Neural cell (in vitro differentiated cells): ENCODE data around the gene APOE.

ENCODE experiments used
- EP300 ChIP-seq: fragments of 450-650 bp; conservative IDR thresholded peaks from 2 replicates; pipeline ENCODE4 v1.6.1; 2014; ENCODE audit warnings: antibody characterized with exemption, mild to moderate bottlenecking, moderate library complexity; ENCODE audit not compliant: poor library complexity, severe bottlenecking
- EZH2 ChIP-seq: fragments of 200-600, 300-800 bp; shearing (Covaris generic), sonication (generic); IDR thresholded peaks from 2 replicates; pipeline ENCODE4 v1.6.1; 2014; ENCODE audit warnings: antibody characterized with exemption, low read length, borderline replicate concordance, mild to moderate bottlenecking; ENCODE audit not compliant: insufficient read depth, poor library complexity, severe bottlenecking
- MXI1 ChIP-seq: fragments of 450-650 bp; conservative IDR thresholded peaks from 2 replicates; pipeline ENCODE4 v1.6.1; 2014; ENCODE audit warnings: antibody characterized with exemption, mild to moderate bottlenecking; ENCODE audit not compliant: poor library complexity, severe bottlenecking
- POLR2AphosphoS5 ChIP-seq: IDR thresholded peaks from 2 replicates; pipeline ENCODE4 v1.6.1; 2012
- RAD21 ChIP-seq: fragments of 450-650 bp; conservative IDR thresholded peaks from 2 replicates; pipeline ENCODE4 v1.6.1; 2014; ENCODE audit warnings: antibody characterized with exemption, mild to moderate bottlenecking, moderate library complexity
- SMC3 ChIP-seq: fragments of 450-650 bp; conservative IDR thresholded peaks from 2 replicates; pipeline ENCODE4 v1.6.1; 2014; ENCODE audit warnings: antibody characterized with exemption, mild to moderate bottlenecking, moderate library complexity; ENCODE audit not compliant: poor library complexity
- TAF1 ChIP-seq: IDR thresholded peaks from 2 replicates; pipeline ENCODE4 v1.6.1; 2012; ENCODE audit warnings: low read depth
- TF ChIP-seq, protein P1 (sequence below): fragments of 450-650 bp; IDR thresholded peaks from 2 replicates; pipeline ENCODE4 v1.5.1; 2014; ENCODE audit warnings: antibody characterized with exemption, mild to moderate bottlenecking, moderate library complexity; ENCODE audit not compliant: poor library complexity, severe bottlenecking
- TF ChIP-seq, protein P2 (sequence below): IDR thresholded peaks from 2 replicates; pipeline ENCODE4 v1.6.1; 2012; ENCODE audit warnings: borderline replicate concordance

DNA sequence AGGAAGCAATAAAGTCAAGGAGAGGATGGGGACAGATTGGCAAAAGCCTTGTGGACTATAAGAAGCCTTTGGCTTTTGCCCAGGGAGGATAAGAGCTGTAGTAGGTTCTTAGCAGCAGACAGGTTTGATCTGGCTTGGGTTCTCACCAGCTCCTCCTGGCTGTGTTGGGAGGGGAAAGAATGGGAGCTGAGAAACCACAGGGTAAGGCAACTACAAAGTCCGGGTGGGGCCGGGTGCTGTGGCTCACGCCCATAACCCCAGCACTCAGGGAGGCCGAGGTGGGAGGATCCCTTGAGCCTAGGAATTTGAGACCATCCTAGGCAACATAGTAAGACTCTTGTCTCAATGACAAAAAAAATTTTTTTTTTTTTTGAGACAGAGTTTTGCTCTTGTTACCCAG lies 38.9 kb upstream of the APOE start:
- TF ChIP-seq, protein P1, sequence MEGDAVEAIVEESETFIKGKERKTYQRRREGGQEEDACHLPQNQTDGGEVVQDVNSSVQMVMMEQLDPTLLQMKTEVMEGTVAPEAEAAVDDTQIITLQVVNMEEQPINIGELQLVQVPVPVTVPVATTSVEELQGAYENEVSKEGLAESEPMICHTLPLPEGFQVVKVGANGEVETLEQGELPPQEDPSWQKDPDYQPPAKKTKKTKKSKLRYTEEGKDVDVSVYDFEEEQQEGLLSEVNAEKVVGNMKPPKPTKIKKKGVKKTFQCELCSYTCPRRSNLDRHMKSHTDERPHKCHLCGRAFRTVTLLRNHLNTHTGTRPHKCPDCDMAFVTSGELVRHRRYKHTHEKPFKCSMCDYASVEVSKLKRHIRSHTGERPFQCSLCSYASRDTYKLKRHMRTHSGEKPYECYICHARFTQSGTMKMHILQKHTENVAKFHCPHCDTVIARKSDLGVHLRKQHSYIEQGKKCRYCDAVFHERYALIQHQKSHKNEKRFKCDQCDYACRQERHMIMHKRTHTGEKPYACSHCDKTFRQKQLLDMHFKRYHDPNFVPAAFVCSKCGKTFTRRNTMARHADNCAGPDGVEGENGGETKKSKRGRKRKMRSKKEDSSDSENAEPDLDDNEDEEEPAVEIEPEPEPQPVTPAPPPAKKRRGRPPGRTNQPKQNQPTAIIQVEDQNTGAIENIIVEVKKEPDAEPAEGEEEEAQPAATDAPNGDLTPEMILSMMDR: no peak
- TF ChIP-seq EP300 (no peak), POLR2AphosphoS5 (no peak), EZH2 (no peak), RAD21 (no peak), SMC3 (no peak), TAF1 (no peak), MXI1 (no peak)
- TF ChIP-seq, protein P2, sequence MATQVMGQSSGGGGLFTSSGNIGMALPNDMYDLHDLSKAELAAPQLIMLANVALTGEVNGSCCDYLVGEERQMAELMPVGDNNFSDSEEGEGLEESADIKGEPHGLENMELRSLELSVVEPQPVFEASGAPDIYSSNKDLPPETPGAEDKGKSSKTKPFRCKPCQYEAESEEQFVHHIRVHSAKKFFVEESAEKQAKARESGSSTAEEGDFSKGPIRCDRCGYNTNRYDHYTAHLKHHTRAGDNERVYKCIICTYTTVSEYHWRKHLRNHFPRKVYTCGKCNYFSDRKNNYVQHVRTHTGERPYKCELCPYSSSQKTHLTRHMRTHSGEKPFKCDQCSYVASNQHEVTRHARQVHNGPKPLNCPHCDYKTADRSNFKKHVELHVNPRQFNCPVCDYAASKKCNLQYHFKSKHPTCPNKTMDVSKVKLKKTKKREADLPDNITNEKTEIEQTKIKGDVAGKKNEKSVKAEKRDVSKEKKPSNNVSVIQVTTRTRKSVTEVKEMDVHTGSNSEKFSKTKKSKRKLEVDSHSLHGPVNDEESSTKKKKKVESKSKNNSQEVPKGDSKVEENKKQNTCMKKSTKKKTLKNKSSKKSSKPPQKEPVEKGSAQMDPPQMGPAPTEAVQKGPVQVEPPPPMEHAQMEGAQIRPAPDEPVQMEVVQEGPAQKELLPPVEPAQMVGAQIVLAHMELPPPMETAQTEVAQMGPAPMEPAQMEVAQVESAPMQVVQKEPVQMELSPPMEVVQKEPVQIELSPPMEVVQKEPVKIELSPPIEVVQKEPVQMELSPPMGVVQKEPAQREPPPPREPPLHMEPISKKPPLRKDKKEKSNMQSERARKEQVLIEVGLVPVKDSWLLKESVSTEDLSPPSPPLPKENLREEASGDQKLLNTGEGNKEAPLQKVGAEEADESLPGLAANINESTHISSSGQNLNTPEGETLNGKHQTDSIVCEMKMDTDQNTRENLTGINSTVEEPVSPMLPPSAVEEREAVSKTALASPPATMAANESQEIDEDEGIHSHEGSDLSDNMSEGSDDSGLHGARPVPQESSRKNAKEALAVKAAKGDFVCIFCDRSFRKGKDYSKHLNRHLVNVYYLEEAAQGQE: no peak
